HepG2 (cell line): Measurements from ENCODE around the gene KXD1. TPM values are rescaled to one million over a fixed set of nuclear protein-coding genes. Genes with fewer than 3 reads are reported as not detected.

Experiments
- ATAC-seq: fragments of 200-7000 bp; cut with Tn5 transposase; 3 replicates; pipeline ENCODE4 v1.9.1; 2020; ENCODE audit warnings: mild to moderate bottlenecking, moderate library complexity
- BruUV-seq: library from RNA; stranded (reverse); fragments of 400-500 nt; replicated peaks from 2 replicates; lab custom pipeline; 2021; lab: Mats Ljungman, UMichigan
- CTCF ChIA-PET: fragments of 300-600 bp; formaldehyde crosslinking; extraction: SDS; loops from one replicate; lab custom pipeline; 2021; ENCODE audit warnings: low total read pairs, inconsistent platforms, low intra/inter-chr PET ratio; lab: Yijun Ruan, JAX
- POLR2A ChIA-PET: fragments of 350-600 bp; sonication (Branson Sonifier 250); formaldehyde crosslinking; loops from one replicate; lab custom pipeline; 2020; ENCODE audit warnings: antibody characterized with exemption, inconsistent platforms; lab: Yijun Ruan, JAX
- DNase-seq: peaks from one replicate; pipeline ENCODE4 v3.0.0-alpha.2; 2015; ENCODE audit warnings: low spot score
- FAIRE-seq: peaks from 3 replicates; lab custom pipeline; 2011; peaks lifted over from hg19 to GRCh38; lab: Jason Lieb, UNC
- H2AFZ ChIP-seq: one replicate; pipeline ENCODE4 v1.6.1; 2011; ENCODE audit warnings: low read length, inconsistent platforms
- H3K27ac ChIP-seq: fragments of 300-600 bp; 3 replicates; pipeline ENCODE4 v1.8.0; 2011; ENCODE audit warnings: mixed run types, mild to moderate bottlenecking, mixed read lengths, low read length, inconsistent platforms; ENCODE audit not compliant: insufficient read depth; ENCODE audit errors: extremely low read length
- H3K27me3 ChIP-seq, 2 experiments: fragments of 200-600 bp in 1 of 2; 2 replicates in 1 of 2; 3 replicates in 1 of 2; pipeline versions ENCODE4 v1.6.0 to v1.8.0; 2011; ENCODE audit warnings: low read length in 2 of 2, mild to moderate bottlenecking in 2 of 2, moderate library complexity in 2 of 2, inconsistent platforms in 1 of 2; ENCODE audit not compliant: insufficient read depth in 2 of 2, control insufficient read depth in 1 of 2
- H3K36me3 ChIP-seq, 2 experiments: fragments of 200-600 bp in 1 of 2; replicated peaks in 1 of 2; 2 replicates in 1 of 2; 3 replicates in 1 of 2; pipeline versions ENCODE4 v1.5.1 to v1.8.0; 2011; ENCODE audit warnings: low read length in 2 of 2, inconsistent platforms in 1 of 2; ENCODE audit not compliant: insufficient read depth in 2 of 2, control insufficient read depth in 1 of 2
- H3K4me1 ChIP-seq: 2 replicates; pipeline ENCODE4 v1.5.1; 2012; ENCODE audit warnings: low read length, inconsistent platforms; ENCODE audit not compliant: insufficient read depth
- H3K4me2 ChIP-seq: 2 replicates; pipeline ENCODE4 v1.6.0; 2011; ENCODE audit warnings: low read depth, low read length, inconsistent platforms
- H3K4me3 ChIP-seq, 3 experiments: fragments of 200-600 bp in 1 of 3; sonication (generic), shearing (Covaris generic) in 1 of 3; replicated peaks in 1 of 3; 2 replicates each; pipeline ENCODE4 v1.5.1; 2011 to 2016; ENCODE audit warnings: low read length in 3 of 3, inconsistent platforms in 2 of 3, low read depth in 2 of 3, mild to moderate bottlenecking in 2 of 3, control low read depth in 1 of 3, mixed read lengths in 1 of 3; ENCODE audit not compliant: insufficient read depth in 1 of 3
- H3K79me2 ChIP-seq: one replicate; pipeline ENCODE4 v1.6.1; 2011; ENCODE audit warnings: low read length, inconsistent platforms; ENCODE audit not compliant: insufficient read depth
- H3K9ac ChIP-seq: 2 replicates; pipeline ENCODE4 v1.6.0; 2011; ENCODE audit warnings: mild to moderate bottlenecking, low read depth, low read length, inconsistent platforms; ENCODE audit not compliant: insufficient read depth
- H3K9me3 ChIP-seq: 2 replicates; pipeline ENCODE4 v1.5.1; 2012; ENCODE audit warnings: mild to moderate bottlenecking, low read length
- H4K20me1 ChIP-seq: 2 replicates; pipeline ENCODE4 v1.6.0; 2011; ENCODE audit warnings: inconsistent platforms, mild to moderate bottlenecking, low read length, moderate library complexity; ENCODE audit not compliant: insufficient read depth
- AGO2 ChIP-seq: fragments of 200-400 bp; formaldehyde crosslinking; optimal IDR thresholded peaks from 2 replicates; pipeline ENCODE3; 2017; ENCODE audit warnings: mild to moderate bottlenecking, low read depth, low read length, moderate library complexity
- DNMT1 ChIP-seq: sonication (generic); formaldehyde crosslinking; IDR thresholded peaks from 2 replicates; pipeline ENCODE4 v1.5.1; 2020; ENCODE audit warnings: mild to moderate bottlenecking, missing genetic modification reagents
- EP300 ChIP-seq, 3 experiments: sonication (generic) in 1 of 3; formaldehyde crosslinking in 1 of 3; IDR thresholded peaks; 2 replicates each; pipeline versions ENCODE4 v1.5.1 to v1.6.1; 2011 to 2020; ENCODE audit warnings: low read depth in 2 of 3, low read length in 2 of 3, borderline replicate concordance in 1 of 3, improper control_type of control experiment in 1 of 3, mild to moderate bottlenecking in 1 of 3, missing genetic modification reagents in 1 of 3, moderate library complexity in 1 of 3
- HNF4A ChIP-seq: sonication (generic); formaldehyde crosslinking; IDR thresholded peaks from 2 replicates; pipeline ENCODE4 v1.4.0; 2020; ENCODE audit warnings: missing genetic modification reagents
- HNRNPLL ChIP-seq: fragments of 200-400 bp; formaldehyde crosslinking; IDR thresholded peaks from 2 replicates; pipeline ENCODE4 v1.6.1; 2017; ENCODE audit warnings: mild to moderate bottlenecking, low read depth, low read length; ENCODE audit not compliant: poor library complexity, severe bottlenecking
- KAT8 ChIP-seq: IDR thresholded peaks from 2 replicates; pipeline ENCODE4 v1.6.1; 2016; ENCODE audit warnings: missing genetic modification reagents, missing compliant biosample characterization
- KMT2A ChIP-seq: sonication (generic); formaldehyde crosslinking; IDR thresholded peaks from 2 replicates; pipeline ENCODE4 v1.4.0; 2020; ENCODE audit warnings: missing genetic modification reagents
- PAF1 ChIP-seq: IDR thresholded peaks from 2 replicates; pipeline ENCODE4 v1.6.1; 2016; ENCODE audit warnings: missing genetic modification reagents, missing compliant biosample characterization
- STAT5B ChIP-seq: sonication (generic); formaldehyde crosslinking; IDR thresholded peaks from 2 replicates; pipeline ENCODE4 v1.4.0; 2020; ENCODE audit warnings: missing genetic modification reagents
- TSC22D2 ChIP-seq: sonication (generic); formaldehyde crosslinking; IDR thresholded peaks from 2 replicates; pipeline ENCODE4 v1.5.1; 2020; ENCODE audit warnings: missing genetic modification reagents, mild to moderate bottlenecking, borderline replicate concordance
- ZBTB7B ChIP-seq: sonication (generic); formaldehyde crosslinking; IDR thresholded peaks from 2 replicates; pipeline ENCODE4 v1.4.0; 2020; ENCODE audit warnings: missing genetic modification reagents
- ZNF143 ChIP-seq: sonication (generic); formaldehyde crosslinking; IDR thresholded peaks from 2 replicates; pipeline ENCODE4 v1.4.0; 2020; ENCODE audit warnings: missing genetic modification reagents
- ZNF256 ChIP-seq: sonication (generic); formaldehyde crosslinking; conservative IDR thresholded peaks from 2 replicates; pipeline ENCODE4 v1.4.0; 2020; ENCODE audit warnings: missing genetic modification reagents
- ZNF619 ChIP-seq: sonication (generic); formaldehyde crosslinking; IDR thresholded peaks from 2 replicates; pipeline ENCODE4 v1.4.0; 2020; ENCODE audit warnings: mild to moderate bottlenecking, missing genetic modification reagents
- WGBS: methylation state at CpG from one replicate; pipeline ENCODE4 v1.1.6; 2017; ENCODE audit warnings: low lambda C conversion rate; 5-methylcytosine and 5-hydroxymethylcytosine counted together
- in situ Hi-C: cut with HindIII; loops from 2 replicates; pipeline ENCODE4 v1.10.0; 2017; ENCODE audit warnings: low pct_unique_long_range_greater_than_20kb; ENCODE audit not compliant: extremely low pct_ligation_motif_present
- intact Hi-C: fragments of 100-400 bp; cut with micrococcal nuclease; formaldehyde crosslinking; loops from one replicate; pipeline ENCODE4 v1.10.0; 2022; ENCODE audit not compliant: unreplicated experiment
- polyA plus RNA-seq, 8 experiments: library from polyadenylated mRNA; depleted of rRNA in 3 of 8; stranded (reverse) in 7 of 8; unstranded in 1 of 8; fragments of >200 nt; fragmentation: Illumina TruSeq in 4 of 8; extraction: Trizol in 4 of 8; gene quantifications; 2 replicates each; pipeline versions ENCODE4 v1.2.1 to v1.2.3, GENCODE V29; 2011 to 2016; ENCODE audit warnings: low read depth in 4 of 8, missing spikeins in 1 of 8, mixed read lengths in 1 of 8; ENCODE audit not compliant: insufficient read depth in 1 of 8
- total RNA-seq, 5 experiments: library from RNA; depleted of rRNA; stranded (reverse); fragments of >200 nt; fragmentation: Illumina TruSeq; extraction: Trizol; gene quantifications; 2 replicates each; pipeline ENCODE4 v1.2.3, GENCODE V29; 2016; ENCODE audit warnings: low read depth in 1 of 5
- TF ChIP-seq, protein P1 (sequence below): sonication (generic); formaldehyde crosslinking; IDR thresholded peaks from 2 replicates; pipeline ENCODE4 v1.4.0; 2020; ENCODE audit warnings: mild to moderate bottlenecking, missing genetic modification reagents
- TF ChIP-seq, protein P2 (sequence below): sonication (generic); formaldehyde crosslinking; IDR thresholded peaks from 2 replicates; pipeline ENCODE4 v1.4.0; 2020; ENCODE audit warnings: missing genetic modification reagents
- TF ChIP-seq, protein P3 (sequence below): sonication (generic); formaldehyde crosslinking; IDR thresholded peaks from 2 replicates; pipeline ENCODE4 v1.5.1; 2020; ENCODE audit warnings: missing genetic modification reagents, mild to moderate bottlenecking, borderline replicate concordance

KXD1 gene
- total and polyA plus RNA-seq, 2 of the 13 experiments (the other 11 are each of a cell fraction or from before 2014, with no cell fraction given) = 44.6 to 143 TPM

DNA sequence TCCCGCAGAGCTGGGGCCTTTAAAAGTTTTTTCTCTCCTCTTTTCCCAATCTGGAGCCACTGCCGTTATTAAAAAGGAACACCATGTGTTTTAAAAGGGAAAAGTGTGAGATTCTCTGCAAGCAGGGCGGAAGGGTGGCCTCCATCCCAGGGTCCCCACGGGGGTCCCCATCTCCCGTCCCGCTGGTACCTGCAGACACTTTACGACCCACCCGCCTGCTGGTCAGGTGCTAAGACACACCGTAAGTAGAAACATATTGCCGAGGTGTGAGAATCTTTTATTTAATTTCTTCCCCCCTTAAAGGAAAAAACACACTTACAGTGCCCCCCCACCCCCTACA is 47.1 kb downstream of the KXD1 start (continued):
- TF ChIP-seq EP300 (IDR thresholded peaks at IDR 0.05; ENCODE audit: low read depth in 2 of 2, low read length in 2 of 2) (no peak), EP300 (CRISPR knock-in tag; IDR thresholded peaks at IDR 0.05; ENCODE audit: borderline replicate concordance) (no peak), DNMT1 (CRISPR knock-in tag) (no peak), STAT5B (CRISPR knock-in tag) (no peak), ZNF256 (CRISPR knock-in tag) (no peak)
- TF ChIP-seq, protein P1, sequence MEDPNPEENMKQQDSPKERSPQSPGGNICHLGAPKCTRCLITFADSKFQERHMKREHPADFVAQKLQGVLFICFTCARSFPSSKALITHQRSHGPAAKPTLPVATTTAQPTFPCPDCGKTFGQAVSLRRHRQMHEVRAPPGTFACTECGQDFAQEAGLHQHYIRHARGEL = no peak
- TF ChIP-seq, protein P2, sequence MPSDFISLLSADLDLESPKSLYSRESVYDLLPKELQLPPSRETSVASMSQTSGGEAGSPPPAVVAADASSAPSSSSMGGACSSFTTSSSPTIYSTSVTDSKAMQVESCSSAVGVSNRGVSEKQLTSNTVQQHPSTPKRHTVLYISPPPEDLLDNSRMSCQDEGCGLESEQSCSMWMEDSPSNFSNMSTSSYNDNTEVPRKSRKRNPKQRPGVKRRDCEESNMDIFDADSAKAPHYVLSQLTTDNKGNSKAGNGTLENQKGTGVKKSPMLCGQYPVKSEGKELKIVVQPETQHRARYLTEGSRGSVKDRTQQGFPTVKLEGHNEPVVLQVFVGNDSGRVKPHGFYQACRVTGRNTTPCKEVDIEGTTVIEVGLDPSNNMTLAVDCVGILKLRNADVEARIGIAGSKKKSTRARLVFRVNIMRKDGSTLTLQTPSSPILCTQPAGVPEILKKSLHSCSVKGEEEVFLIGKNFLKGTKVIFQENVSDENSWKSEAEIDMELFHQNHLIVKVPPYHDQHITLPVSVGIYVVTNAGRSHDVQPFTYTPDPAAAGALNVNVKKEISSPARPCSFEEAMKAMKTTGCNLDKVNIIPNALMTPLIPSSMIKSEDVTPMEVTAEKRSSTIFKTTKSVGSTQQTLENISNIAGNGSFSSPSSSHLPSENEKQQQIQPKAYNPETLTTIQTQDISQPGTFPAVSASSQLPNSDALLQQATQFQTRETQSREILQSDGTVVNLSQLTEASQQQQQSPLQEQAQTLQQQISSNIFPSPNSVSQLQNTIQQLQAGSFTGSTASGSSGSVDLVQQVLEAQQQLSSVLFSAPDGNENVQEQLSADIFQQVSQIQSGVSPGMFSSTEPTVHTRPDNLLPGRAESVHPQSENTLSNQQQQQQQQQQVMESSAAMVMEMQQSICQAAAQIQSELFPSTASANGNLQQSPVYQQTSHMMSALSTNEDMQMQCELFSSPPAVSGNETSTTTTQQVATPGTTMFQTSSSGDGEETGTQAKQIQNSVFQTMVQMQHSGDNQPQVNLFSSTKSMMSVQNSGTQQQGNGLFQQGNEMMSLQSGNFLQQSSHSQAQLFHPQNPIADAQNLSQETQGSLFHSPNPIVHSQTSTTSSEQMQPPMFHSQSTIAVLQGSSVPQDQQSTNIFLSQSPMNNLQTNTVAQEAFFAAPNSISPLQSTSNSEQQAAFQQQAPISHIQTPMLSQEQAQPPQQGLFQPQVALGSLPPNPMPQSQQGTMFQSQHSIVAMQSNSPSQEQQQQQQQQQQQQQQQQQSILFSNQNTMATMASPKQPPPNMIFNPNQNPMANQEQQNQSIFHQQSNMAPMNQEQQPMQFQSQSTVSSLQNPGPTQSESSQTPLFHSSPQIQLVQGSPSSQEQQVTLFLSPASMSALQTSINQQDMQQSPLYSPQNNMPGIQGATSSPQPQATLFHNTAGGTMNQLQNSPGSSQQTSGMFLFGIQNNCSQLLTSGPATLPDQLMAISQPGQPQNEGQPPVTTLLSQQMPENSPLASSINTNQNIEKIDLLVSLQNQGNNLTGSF (CRISPR knock-in tag) = no peak

DNA sequence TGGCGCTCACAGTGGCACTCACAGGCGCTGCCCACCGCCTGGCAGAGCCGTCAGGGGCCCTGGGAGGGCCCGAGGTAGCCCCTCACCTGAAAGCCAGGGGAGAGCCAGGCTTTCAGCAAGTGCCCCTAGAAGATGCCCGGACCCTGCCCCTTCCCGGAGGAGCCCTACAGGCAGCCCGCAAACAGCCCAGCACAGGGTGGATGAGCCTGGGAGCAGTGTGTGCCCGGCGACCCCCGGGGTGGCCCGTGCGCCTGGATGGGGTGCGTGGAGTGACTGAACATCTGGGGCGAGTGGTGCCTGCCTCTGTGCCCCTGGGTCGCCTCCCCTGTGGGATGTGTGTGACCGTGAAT is 47.5 kb downstream of the KXD1 start:
- WGBS = 73% methylated on average over 3 of the region's 17 CpGs
- Histone ChIP-seq H3K4me2 (peak overlapping the region; percentile 91), H3K79me2 (peaks cover 34% of the 10 kb centered on the region), H2AFZ (no peak overlapping the region), H4K20me1 (peaks cover 26% of the 10 kb centered on the region), H3K4me3 (peak overlapping the region; percentile 67 to 82 (median 82)), H3K9me3 (no peaks in the 10 kb centered on the region), H3K4me1 (peaks cover 52% of the 10 kb centered on the region), H3K9ac (peak overlapping the region; percentile 80), H3K27me3 (no peaks in the 10 kb centered on the region; a peak in 1 of 5 replicates), H3K36me3 (peaks cover 6 to 12% of the 10 kb centered on the region in 2 experiments; a peak in 3 of 5 replicates)
- ChIA-PET CTCF (no interaction called here), POLR2A (interaction anchor here (1.6 kb wide), 1 partner anchor 16 kb away, joined by 4 read pairs; no protein-coding TSS in a partner anchor)
- in situ Hi-C loops = no loop called here
- DNase-seq = no peak
- ATAC-seq = no peak
- BruUV-seq = TSS peak; percentile 63
- intact Hi-C loops = no loop called here
- FAIRE-seq = no peak
- 0 out of 2 replicates have a peak, but pooled peaks have one; percentile 27 for TF ChIP-seq ZNF619 (CRISPR knock-in tag)
- TF ChIP-seq, protein P3, sequence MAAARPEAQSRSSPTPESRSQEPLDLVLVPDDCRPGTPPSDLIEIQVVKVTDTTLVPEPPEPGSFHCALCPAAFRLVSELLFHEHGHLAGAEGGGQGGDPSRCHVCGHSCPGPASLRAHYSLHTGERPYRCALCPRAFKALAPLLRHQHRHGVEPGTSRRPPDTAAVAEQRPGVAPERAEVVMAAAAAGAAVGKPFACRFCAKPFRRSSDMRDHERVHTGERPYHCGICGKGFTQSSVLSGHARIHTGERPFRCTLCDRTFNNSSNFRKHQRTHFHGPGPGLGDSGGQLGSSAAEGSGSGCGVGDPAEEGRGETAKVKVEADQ = no peak
- TF ChIP-seq HNF4A (CRISPR knock-in tag) = 0 out of 2 replicates have a peak, but pooled peaks have one; percentile 12
- 0 out of 2 replicates have a peak, but pooled peaks have one; percentile 2 for TF ChIP-seq ZBTB7B (CRISPR knock-in tag)
- 0 out of 2 replicates have a peak, but pooled peaks have one; percentile 9 for TF ChIP-seq KAT8 (CRISPR knock-in tag)
- peak; percentile 13 for TF ChIP-seq HNRNPLL
- TF ChIP-seq KMT2A = 0 out of 2 replicates have a peak, but pooled peaks have one; percentile 3
- peak; percentile 52 for TF ChIP-seq AGO2
- TF ChIP-seq ZNF143 = 0 out of 2 replicates have a peak, but pooled peaks have one; percentile 9
- TF ChIP-seq PAF1 (CRISPR knock-in tag) = no peak
- no peak for TF ChIP-seq TSC22D2 (CRISPR knock-in tag)
- TF ChIP-seq, all 625 proteins: peak for 8
- H3K27ac ChIP-seq = peak overlapping the region; percentile 68
